Activated T-helper 2 cell treated with anti-CD3 and anti-CD28 coated beads, Interferon-gamma antibody, Interleukin-2, Interleukin-4, amounts not matched to agents 10 μg/mL and 5 μg/mL and 100 μg/mL, durations not matched to agents 14 hours and 24 hours and 36 hours (primary cell): Measurements from ENCODE around the gene MAN1B1. TPM values are rescaled to one million over a fixed set of nuclear protein-coding genes. Genes with fewer than 3 reads are reported as not detected.

Experiments used
- DNase-seq: peaks from one replicate; pipeline ENCODE4 v3.0.0; 2021; ENCODE audit warnings: low spot score
- H3K27ac Mint-ChIP-seq: one replicate; pipeline ENCODE4 v1.8.0; 2021; ENCODE audit warnings: mixed read lengths
- H3K27me3 Mint-ChIP-seq: one replicate; pipeline ENCODE4 v1.8.0; 2021; ENCODE audit warnings: low read depth, mixed read lengths
- H3K36me3 Mint-ChIP-seq: one replicate; pipeline ENCODE4 v1.8.0; 2021; ENCODE audit warnings: low read depth, mixed read lengths
- H3K4me1 Mint-ChIP-seq: one replicate; pipeline ENCODE4 v1.8.0; 2021; ENCODE audit warnings: low read depth, mixed read lengths
- H3K4me3 Mint-ChIP-seq: one replicate; pipeline ENCODE4 v1.8.0; 2021; ENCODE audit warnings: low read depth, mild to moderate bottlenecking, moderate library complexity, mixed read lengths
- H3K9me3 Mint-ChIP-seq: one replicate; pipeline ENCODE4 v1.8.0; 2021; ENCODE audit warnings: mixed read lengths
- intact Hi-C: fragments of 100-400 bp; cut with micrococcal nuclease; formaldehyde crosslinking; loops from one replicate; pipeline ENCODE4 v1.15.1; 2023
- total RNA-seq: library from RNA; stranded (reverse); gene quantifications from 2 replicates; pipeline ENCODE4 v1.2.3, GENCODE V29; 2022

MAN1B1 gene
- total RNA-seq, 1 donor from 2014 or later, result 52.2 TPM

- Mint-ChIP-seq H3K9me3 (no peaks in the 10 kb centered on the region), H3K27me3 (peaks cover 29% of the 10 kb centered on the region), H3K4me3 (peak within 1 kb of the TSS; percentile 60), H3K4me1 (peaks cover 4% of the 10 kb centered on the region), H3K36me3 (no peaks in the 10 kb centered on the region), H3K27ac (no peak within 1 kb of the TSS)
- peak; percentile 76 for DNase-seq
- intact Hi-C loops, result loop anchor here (1.0 to 5.0 kb wide), 5 partner anchors 18 to 199 kb away; partner anchors contain the start of genes PHPT1 and SAPCD2
Observed at GRCh38 chr9:137046088-137046787, 40.5 kb upstream of the MAN1B1 start, which contains the start of gene NPDC1. NPDC1 (minus strand) TSS chr9:137046177; CDS start chr9:137045989, 188 bp downstream.

GRCh38 chr9:137048655-137049543 lies 37.9 kb upstream of the MAN1B1 start:
- H3K27ac Mint-ChIP-seq, result no peak overlapping the region
- no peak for DNase-seq
- intact Hi-C loops, result loop anchor here (5.0 kb wide), 3 partner anchors 108 to 202 kb away; partner anchors contain the start of gene PHPT1
- H3K27me3 Mint-ChIP-seq, result peaks cover 33% of the 10 kb centered on the region
- H3K36me3 Mint-ChIP-seq, result no peaks in the 10 kb centered on the region
- no peaks in the 10 kb centered on the region for H3K9me3 Mint-ChIP-seq
- no peak overlapping the region for H3K4me3 Mint-ChIP-seq
- peaks cover 4% of the 10 kb centered on the region for H3K4me1 Mint-ChIP-seq

DNA sequence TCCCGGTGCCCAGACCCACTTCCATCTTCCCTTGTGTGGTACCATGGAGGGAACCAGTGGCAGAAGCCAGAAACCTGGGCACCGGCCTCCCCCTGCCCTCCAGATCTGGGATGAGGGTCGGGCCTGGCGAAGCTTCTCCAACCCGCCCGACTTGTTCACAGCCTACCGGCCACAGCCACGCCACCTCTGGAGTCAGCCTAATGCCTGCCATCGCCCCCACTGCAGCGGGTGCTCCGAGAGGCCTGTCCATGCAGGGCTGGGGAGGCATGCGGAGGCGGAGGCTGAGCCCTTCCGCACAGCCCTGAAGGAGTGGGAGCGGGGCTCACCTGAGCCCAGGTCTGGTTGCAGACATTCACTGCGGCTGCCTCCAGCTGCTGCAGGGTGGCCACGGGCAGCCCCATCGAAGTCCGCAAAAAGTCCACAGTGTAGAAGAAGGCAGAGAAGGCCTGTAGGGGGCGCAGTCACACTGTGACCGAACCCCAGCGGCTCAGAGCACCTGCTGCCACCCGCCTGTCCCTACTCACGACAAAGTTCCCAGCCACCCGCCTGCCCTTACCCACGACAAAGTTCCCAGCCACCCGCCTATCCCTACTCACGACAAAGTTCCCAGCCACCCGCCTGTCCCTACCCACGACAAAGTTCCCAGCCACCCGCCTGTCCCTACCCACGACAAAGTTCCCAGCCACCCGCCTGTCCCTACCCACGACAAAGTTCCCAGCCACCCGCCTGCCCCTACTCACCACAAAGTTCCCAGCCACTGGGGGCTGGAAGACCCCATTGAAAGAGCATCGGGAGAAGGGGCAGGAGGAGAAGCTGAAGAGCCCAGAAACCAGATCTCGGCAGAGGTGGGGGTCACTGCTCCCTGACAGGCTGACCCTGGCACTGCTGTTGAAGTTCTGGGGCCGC lies 37.0 kb upstream of the MAN1B1 start:
- Mint-ChIP-seq H3K27ac (no peak overlapping the region), H3K9me3 (no peaks in the 10 kb centered on the region), H3K4me1 (peaks cover 3% of the 10 kb centered on the region), H3K27me3 (peaks cover 34% of the 10 kb centered on the region), H3K4me3 (no peak overlapping the region), H3K36me3 (no peaks in the 10 kb centered on the region)
- no peak for DNase-seq
- intact Hi-C loops, result loop anchor here (5.0 kb wide), 3 partner anchors 108 to 202 kb away; partner anchors contain the start of gene PHPT1

GRCh38 chr9:137050570-137050969 lies 36.2 kb upstream of the MAN1B1 start:
- no peak overlapping the region for H3K4me3 Mint-ChIP-seq
- H3K27ac Mint-ChIP-seq, result no peak overlapping the region
- H3K36me3 Mint-ChIP-seq, result no peaks in the 10 kb centered on the region
- H3K9me3 Mint-ChIP-seq, result no peaks in the 10 kb centered on the region
- no peak for DNase-seq
- intact Hi-C loops, result no loop called here
- no peaks in the 10 kb centered on the region for H3K4me1 Mint-ChIP-seq
- H3K27me3 Mint-ChIP-seq, result peaks cover 29% of the 10 kb centered on the region

DNA sequence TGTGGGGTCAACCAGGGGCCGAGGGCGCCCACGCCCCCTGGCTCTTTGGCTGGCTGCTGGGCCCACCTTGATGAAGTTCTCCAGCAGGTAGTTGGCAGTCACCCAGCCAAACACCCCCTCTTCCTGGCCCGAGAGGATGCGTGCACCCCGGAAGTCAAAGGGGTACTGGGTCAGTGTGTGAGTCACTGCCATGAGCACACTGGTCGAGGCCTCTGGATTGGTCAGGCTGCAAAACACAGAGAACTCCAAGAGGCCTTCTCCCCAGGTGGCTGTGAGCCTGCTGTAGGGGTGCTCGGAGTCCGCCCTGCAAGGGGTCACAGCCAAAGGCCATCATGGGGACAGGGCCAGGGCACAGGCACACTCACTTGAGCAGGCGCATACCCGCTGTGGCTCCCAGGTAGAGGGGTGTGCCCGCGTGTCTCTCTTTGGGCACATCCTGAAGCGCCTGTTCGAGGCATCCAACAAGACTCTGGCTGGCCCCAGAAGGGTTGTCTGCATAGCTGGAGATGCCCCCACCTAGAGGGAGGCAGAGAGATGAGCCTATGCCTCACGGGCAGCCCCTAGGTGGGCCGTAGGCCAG lies 35.5 kb upstream of the MAN1B1 start:
- Mint-ChIP-seq H3K27me3 (peaks cover 29% of the 10 kb centered on the region), H3K36me3 (no peaks in the 10 kb centered on the region), H3K4me3 (no peak overlapping the region), H3K27ac (no peak overlapping the region), H3K4me1 (no peaks in the 10 kb centered on the region), H3K9me3 (no peaks in the 10 kb centered on the region)
- intact Hi-C loops, result no loop called here
- no peak for DNase-seq

DNA sequence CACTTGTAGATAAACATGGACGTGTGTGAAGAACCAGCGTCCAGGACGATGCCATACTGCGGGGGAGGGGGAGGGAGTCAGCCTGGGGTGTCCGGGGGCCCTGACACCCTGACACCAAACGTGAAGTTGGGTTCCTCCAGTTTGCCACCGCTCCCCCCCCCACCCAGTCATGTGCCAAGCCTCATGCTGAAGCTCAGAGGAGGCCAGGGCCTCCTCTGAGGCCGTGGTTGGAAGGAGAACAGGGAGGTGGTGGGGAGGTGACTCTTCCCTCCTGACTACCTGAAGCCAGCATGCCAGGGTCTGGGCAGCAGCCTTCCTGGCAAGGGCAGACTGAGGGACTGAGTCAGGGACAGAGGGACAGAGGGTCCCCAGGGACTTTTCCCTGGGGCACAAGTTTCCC lies 34.5 kb upstream of the MAN1B1 start:
- H3K27me3 Mint-ChIP-seq, result peaks cover 22% of the 10 kb centered on the region
- H3K4me1 Mint-ChIP-seq, result no peaks in the 10 kb centered on the region
- intact Hi-C loops, result no loop called here
- H3K27ac Mint-ChIP-seq, result no peak overlapping the region
- no peaks in the 10 kb centered on the region for H3K9me3 Mint-ChIP-seq
- DNase-seq, result no peak
- no peak overlapping the region for H3K4me3 Mint-ChIP-seq
- H3K36me3 Mint-ChIP-seq, result no peaks in the 10 kb centered on the region

DNA sequence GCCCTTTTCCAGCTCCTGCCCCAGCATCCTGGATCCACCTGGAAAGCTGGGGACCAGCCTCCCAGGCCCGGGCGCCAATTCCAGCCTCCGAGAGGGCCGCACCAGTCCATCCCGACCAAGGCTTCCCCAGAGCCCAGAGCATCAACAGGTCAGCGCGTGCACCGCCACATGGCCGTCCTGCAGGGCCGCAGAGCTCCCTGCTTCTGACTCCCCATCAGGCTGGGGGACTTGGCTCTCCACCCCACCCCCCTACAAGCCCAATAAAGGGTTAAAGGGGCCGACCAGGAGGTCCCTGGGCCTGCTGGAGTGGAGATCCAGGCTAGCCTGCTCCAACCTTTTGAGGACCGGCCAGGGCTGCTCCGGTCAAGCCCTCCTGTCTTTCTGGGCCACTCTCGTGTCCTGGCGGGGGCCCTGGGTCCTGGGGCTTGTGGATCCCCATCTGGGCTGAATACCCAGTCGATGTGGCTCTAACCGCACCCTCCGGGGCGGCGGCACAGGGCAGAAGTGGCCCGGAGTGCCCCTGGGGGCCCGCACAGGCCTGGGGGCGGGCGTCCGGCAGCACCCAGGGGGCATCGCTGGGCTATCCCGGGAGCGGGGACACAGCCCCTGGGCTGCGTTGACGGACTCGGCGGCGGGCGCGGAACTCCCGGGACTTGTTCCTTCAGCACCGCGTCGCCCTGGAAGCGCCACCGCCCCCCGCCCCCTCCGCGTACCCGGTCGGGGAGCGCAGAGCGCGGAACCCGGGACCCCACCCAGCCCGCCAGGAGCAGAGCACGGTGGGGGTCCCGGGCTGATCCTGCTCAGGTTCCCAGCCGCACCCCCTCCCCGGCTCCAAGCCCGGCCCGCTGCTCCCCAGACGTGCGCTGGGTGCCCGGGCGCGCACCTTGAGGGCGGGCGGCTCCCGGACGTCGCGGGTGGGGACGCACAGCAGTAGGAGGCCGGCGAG lies 33.5 kb upstream of the MAN1B1 start:
- H3K4me3 Mint-ChIP-seq, result no peak overlapping the region
- DNase-seq, result no peak
- H3K4me1 Mint-ChIP-seq, result no peaks in the 10 kb centered on the region
- peaks cover 15% of the 10 kb centered on the region for H3K27me3 Mint-ChIP-seq
- H3K9me3 Mint-ChIP-seq, result no peaks in the 10 kb centered on the region
- H3K27ac Mint-ChIP-seq, result no peak overlapping the region
- intact Hi-C loops, result no loop called here
- H3K36me3 Mint-ChIP-seq, result no peaks in the 10 kb centered on the region

DNA sequence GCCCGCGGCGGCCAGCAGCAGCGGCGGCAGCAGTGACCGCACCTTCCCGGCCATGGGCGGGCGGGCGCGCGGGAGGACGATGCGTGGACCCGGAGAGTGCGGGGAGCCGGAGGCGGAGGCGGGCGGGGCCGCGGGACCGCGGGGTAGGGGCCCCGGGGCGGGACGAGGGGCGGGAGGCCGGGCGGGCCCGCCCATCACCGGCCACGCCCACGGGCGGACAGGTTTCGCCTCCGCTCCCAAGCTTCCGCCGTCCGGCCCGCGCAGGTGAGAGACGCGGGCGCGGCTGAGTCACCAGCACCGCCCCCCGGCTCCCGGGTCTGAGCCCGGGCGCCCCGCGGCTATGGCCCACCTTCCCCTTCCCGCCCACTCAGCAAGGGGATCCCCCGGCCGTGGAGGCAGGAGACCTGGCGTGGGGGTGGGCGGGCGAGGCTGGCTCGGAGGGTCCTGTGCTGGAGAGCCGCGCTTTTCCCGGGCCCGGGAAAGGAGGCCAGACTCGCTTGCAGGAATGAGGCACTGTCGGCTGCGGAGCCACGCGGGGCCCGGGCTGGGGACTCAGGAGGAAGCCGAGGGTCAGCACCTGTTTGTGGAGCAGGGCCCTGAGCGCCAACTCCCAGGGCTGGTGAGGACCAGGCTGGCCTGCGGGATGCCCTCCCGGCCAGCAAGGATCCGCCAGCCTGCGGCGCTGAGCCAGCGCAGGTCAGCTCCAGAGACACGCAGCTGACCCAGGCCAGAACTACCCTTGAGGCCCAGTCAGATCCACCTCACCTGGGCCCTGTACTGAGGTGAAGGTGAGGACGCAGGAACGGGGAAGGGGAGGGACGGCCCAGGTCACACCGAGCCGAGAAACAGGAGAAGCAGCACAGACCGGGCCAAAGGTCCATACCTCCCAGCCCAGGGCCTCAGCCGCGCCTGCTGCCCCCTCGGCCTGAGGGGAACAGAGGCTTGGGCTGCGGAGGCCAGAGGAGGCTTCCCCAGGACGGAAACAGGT lies 32.5 kb upstream of the MAN1B1 start, which contains the start of gene ENTPD2:
TSS of gene ENTPD2 (minus strand) at position 118 of the 988 bp plus-strand sequence. CDS start at position 54, 64 bp downstream.
- H3K27ac Mint-ChIP-seq, result no peak within 1 kb of the TSS
- no peaks in the 10 kb centered on the region for H3K4me1 Mint-ChIP-seq
- no peak within 1 kb of the TSS for H3K4me3 Mint-ChIP-seq
- intact Hi-C loops, result no loop called here
- no peaks in the 10 kb centered on the region for H3K36me3 Mint-ChIP-seq
- peaks cover 13% of the 10 kb centered on the region for H3K27me3 Mint-ChIP-seq
- no peaks in the 10 kb centered on the region for H3K9me3 Mint-ChIP-seq
- peak; percentile 26 for DNase-seq

DNA sequence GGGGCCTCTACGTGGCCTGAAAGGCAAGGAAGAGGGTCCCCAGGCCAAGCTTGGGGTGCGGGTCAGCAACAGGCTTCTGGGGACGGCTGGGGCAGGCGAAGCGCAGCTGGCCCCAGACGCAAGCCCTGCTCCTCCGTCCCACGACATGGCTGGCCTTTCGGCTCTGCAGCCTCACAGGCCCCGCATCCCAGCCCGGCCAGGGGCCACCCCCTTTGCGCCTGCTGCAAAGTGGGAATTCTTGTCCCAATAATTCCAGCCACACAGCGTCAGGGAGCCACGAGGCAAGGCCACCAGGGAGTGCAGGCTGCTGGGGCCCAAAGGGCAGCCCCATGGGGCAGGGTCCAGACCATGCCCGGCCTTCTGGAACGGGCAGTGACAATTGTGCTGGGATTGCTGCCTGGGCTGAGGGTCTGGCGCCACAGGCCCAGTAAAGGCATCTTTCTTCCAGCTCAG lies 31.8 kb upstream of the MAN1B1 start:
- no peak overlapping the region for H3K27ac Mint-ChIP-seq
- H3K36me3 Mint-ChIP-seq, result no peaks in the 10 kb centered on the region
- no peak for DNase-seq
- intact Hi-C loops, result no loop called here
- peaks cover 7% of the 10 kb centered on the region for H3K27me3 Mint-ChIP-seq
- no peaks in the 10 kb centered on the region for H3K9me3 Mint-ChIP-seq
- no peaks in the 10 kb centered on the region for H3K4me1 Mint-ChIP-seq
- H3K4me3 Mint-ChIP-seq, result no peak overlapping the region
